Superior temporal gyrus (tissue), 1 donor: ENCODE measurements around the gene RNF217.
A peak's percentile ranks its signal among the peaks of the same experiment; 100 is the strongest.
"Not testable (repeated sequence)": the region's sequence is repeated elsewhere in the genome, so short reads cannot be mapped to it uniquely, and the experiment has no call there.

Experiments used
- DNase-seq: peaks from one replicate; pipeline ENCODE4 v3.0.0-alpha.2; 2016; ENCODE audit errors: extremely low spot score

Gene RNF217

GRCh38 chr6:125057392-125058246 is 95.4 kb downstream of the RNF217 start:
- no peak for DNase-seq

GRCh38 chr6:125058546-125058945 is 96.3 kb downstream of the RNF217 start:
- DNase-seq = no peak

- DNase-seq = no peak
Observed at GRCh38 chr6:125063307-125063706, 101.1 kb downstream of the RNF217 start.

- no peak for DNase-seq
Observed at GRCh38 chr6:125066140-125066539, 103.9 kb downstream of the RNF217 start.

DNA sequence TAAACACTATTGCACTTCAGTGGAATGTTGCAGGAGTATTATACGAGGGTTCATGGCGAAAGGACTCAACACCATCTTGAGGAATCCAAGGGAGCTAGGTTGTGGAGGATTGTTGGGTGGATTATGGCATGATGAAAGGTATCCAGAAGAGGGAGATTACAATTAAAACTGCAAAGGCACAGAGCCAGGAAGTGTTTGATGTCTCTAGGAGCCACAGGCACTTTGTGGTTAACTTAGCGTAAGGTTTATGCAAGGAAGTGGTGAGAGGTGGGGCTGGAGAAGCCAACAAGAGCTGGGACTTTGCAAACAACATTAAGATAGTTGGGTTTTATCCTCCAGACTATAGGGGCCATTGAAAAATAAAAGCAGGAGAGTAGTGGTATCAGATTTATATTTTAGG is 104.7 kb downstream of the RNF217 start:
- DNase-seq = no peak

DNA sequence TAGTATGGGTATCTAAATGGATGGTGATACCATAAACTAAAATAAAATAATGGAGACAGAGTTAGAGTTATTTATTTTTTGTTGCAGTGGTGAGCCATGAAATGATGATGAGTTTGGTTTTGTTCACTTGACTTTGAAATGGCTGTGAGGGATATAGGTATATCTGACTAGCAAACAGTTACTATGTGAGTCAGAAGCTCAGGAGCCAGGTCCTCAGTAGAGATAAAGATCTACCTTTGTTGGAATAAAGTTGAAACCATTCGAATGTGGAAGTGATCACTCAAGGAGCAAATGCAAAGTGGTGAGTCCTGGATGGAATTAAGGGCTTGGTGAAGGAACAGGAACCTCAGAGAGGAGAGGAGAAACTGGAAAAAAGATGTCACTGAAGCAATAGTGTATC is 105.3 kb downstream of the RNF217 start:
- no peak for DNase-seq

DNA sequence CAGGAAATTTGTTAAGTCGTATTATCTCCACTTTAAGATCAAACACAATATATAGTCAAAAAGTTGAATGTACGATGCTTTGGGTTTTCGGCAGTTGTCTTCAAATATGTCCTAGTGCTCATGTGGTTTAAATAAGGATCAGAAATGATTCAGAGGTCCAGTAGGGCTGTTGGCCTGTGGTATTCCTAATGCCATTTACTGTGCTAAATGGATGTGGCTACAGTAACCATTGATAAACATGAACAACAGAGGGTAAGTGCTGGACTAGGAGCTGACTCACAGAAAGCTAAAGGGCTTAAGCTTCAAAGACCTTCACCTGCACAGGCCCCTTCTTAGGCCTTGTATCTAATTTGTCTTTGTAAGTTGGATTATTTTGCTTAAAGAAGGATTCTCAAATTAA is 110.8 kb downstream of the RNF217 start:
- no peak for DNase-seq

DNA sequence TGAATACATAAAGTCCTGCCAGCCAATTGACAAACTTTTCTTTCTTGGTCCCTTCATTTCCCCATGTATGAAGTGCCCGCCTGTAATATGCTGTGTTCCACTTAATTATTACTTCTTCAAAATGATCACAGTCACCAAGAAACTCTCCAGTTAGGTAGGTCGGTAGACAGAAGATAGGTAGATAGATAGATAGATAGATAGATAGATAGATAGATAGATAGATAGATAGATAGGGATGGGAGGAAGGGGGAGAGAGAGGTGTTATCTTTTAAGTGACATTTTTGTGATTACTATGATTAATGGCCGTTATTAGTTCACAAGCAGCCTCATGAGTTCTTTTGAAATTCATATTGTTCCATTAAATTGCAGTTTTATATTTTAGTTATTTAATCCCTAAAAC is 111.9 kb downstream of the RNF217 start:
- no peak for DNase-seq

- not testable (repeated sequence) for DNase-seq
Observed at GRCh38 chr6:125075073-125075472, 112.8 kb downstream of the RNF217 start.

DNA sequence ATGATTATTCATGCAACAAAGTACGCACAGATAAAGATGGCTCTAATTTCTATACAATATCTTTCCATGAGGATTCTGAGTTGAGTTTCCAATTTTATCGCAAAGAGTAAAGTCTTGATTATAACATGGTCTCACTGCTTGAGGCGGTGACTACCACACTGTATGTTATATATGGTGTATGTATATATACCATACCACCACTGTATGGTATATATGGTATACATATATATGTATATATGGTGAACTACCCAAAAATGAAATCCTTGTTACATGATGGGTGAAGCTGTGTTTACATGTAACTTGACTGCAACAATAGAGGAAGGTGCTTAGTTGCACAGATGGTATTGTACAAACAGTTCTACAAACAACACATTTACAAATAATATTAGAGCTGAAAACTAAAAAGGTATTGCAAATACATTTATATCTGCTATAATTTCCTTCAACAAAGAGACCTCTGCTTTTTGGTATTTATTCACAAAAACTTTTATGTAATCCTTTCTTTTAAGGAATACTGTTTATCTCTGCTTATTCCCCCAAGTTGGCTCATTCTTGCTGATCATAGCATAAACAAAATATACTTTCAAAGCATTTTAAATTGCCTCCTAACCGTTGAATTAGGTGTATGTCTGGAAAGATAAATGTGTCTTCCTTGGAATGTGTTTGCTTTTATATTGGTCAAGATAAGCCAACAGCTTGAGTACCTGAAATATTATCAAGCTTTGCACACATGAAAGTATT is 113.7 kb downstream of the RNF217 start:
- DNase-seq = no peak

DNA sequence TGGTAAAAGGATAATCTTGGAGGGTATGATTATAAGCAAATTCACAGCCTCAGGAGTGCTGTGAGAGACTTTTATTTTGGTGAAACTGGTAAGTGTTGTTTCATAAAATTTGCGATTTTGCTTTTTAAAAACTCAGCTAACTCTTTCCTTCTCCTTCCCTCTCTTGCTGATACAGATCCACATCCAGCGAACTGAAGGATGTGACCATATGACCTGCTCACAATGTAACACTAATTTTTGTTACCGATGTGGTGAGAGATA is 114.2 kb downstream of the RNF217 start:
- DNase-seq = no peak

DNA sequence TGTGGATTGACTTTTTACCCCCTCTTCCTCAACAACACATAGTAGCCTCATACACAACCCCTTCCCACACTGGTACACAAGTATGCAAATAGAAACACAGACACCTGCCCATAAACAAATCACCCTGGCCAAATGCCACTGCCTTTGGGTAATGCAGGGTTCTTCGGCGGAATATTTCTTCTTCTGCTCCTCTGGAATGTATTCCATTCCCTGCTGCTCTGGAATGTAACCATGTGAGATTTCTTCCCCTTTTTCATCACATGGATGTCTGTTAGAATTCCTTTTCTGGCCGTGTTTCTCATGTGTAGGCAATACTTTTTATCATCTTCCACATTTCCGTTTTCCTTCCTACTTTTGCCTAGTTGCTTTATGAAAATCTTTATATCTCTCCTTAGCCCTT is 115.2 kb downstream of the RNF217 start:
- DNase-seq = no peak

- DNase-seq = no peak
Observed at GRCh38 chr6:125078602-125079321, 116.5 kb downstream of the RNF217 start.

DNA sequence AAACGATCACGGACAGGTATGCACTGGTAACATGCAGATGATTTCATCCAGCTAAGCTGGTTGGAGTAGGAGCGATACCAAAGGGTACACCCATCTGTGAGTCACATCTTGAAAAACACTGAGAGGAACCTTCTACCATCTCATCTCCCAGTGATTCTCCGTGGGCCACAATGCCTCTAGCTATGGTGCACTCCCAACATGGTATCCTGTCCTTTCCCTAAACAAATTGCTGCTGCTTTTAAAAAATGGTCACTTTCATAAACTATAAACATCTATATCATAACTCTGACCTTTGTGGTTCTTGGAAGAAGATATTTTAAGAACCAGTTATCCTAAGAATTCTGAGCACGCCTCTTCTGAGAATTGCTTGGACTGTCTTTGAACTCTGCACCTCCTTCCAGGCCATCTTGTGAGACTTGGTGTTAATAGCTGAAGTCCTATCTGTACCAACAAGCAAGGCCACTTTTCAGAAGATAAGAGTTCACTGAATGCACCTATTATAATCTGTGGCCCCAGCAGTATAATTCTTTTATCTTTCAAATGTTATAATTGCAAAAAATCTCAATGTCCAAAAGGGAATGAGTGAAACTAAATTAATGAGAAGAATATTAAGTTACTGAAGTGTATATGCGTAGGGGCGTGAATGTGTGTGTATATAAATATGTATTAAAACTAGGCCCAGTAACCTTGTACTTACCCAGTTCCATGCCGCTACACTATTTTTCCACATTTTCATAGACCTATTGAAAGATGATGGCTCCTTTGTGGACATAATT is 120.9 kb downstream of the RNF217 start:
- no peak for DNase-seq

- DNase-seq = no peak
Observed at GRCh38 chr6:125083684-125083990, 121.4 kb downstream of the RNF217 start.

GRCh38 chr6:125086716-125087115 is 124.5 kb downstream of the RNF217 start:
- DNase-seq = no peak

- DNase-seq = no peak
Observed at GRCh38 chr6:125088963-125089362, 126.7 kb downstream of the RNF217 start.

DNA sequence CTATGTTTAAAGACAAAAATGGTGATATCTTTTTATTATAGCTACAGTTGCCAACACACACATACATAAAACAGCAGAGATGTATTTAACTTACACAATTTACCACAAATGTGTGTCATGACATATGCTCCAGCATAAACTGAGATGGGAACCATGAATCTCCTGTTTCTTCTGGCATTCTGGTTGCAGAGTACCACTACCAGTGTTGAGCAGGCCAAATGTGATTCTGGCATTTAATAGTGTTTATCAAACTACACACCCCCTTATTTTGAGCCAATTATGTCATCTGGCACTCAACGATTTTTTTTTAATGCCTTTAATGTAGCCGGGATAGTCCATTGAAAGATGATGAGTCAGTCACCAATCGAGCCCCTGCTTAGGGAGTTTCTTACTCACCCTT is 132.3 kb downstream of the RNF217 start:
- no peak for DNase-seq

GRCh38 chr6:125095580-125096301 is 133.5 kb downstream of the RNF217 start:
- peak; percentile 83 for DNase-seq

GRCh38 chr6:125097186-125097585 is 134.9 kb downstream of the RNF217 start:
- peak; percentile 63 for DNase-seq

DNA sequence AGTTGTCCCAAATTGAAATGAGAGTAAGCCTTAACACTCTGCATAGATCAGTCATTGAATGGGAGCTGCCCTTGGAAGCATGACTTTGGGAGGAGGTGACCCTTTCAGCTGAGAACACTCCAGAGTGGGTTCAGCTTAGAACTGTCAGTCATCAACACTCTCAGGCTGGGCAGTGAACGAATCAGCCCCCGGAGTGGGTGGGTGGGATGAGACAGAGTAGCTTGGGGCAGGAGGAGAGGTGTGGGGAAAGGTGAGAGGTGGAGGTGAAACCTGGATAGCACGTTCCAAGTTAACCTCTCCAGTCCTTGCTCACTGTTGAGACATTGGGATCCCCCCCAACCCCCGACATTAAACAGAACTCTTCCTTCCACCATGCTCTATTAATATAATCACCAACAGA is 136.0 kb downstream of the RNF217 start:
- DNase-seq = no peak
